Measurements from ENCODE around the gene DIAPH2.
"Not testable (repeated sequence)": the region's sequence is repeated elsewhere in the genome, so short reads cannot be mapped to it uniquely, and the experiment has no call there.

Gene DIAPH2

DNA sequence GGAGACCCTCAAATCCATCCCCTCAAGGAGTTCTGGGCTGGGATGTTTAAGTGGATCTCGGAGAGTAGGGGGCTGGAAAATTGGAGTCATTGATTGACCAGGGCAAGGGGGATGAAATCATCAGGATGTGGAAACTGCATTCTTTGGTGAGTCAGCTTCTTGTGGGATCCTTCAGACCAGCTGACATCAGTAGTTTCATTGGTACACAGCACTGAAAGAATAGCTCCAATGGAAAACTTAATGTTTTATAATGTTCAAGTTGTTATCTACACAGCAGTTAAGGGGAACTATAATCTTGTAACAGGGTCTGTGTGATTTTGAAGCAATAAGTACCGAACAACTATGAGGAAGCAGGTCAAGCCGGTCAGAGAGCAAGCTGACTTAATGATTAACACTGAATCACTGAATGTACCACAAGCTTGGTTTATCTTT lies 705.1 kb downstream of the DIAPH2 start:
- no peak for DNase-seq (ENCODE audit: low spot score)

DNA sequence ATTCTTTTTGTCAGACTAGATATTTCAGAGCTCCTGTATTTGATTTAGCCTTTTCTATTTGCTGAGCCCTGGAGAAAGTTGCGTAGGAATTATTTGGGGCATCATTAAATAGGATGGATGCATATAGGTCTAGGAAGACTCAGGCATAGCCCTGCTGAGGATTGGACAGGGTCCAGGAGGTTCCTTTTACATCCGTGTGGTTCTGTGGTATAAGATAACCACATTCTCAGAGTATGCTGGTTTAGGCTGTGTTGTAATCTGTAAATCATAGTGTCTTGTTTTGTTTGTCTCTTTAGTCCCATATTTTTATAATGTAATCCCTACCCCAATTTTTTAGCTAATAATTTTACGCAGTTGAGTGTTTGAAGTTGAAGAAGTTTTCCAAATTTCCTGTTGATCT lies 712.7 kb downstream of the DIAPH2 start:
- DNase-seq (ENCODE audit: low spot score), result no peak

DNA sequence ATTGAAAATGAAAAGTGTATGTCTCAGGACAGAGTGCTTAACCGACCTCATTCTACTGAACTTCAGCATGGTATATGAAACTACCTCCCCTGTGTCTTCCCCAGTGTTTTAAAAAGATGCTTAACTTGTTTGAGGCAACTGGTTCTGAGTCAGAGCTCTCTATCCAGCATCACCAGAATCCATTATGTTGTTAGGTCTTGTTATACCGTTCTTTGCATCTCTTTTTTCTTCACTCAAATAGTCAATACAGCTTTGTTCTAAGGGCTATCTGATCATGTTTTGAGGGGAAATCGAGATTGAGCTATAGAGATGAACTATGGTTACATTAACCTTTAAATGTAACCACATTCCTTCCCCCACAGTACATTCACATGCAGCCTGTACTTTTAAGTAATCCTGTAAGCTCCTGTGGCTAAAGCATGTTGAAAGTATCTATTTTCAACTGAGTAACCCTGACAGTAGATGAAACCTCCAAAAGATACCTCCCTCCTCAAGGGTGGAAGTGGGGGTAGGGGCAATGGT lies 713.4 kb downstream of the DIAPH2 start:
- no peak for DNase-seq (ENCODE audit: low spot score)

DNA sequence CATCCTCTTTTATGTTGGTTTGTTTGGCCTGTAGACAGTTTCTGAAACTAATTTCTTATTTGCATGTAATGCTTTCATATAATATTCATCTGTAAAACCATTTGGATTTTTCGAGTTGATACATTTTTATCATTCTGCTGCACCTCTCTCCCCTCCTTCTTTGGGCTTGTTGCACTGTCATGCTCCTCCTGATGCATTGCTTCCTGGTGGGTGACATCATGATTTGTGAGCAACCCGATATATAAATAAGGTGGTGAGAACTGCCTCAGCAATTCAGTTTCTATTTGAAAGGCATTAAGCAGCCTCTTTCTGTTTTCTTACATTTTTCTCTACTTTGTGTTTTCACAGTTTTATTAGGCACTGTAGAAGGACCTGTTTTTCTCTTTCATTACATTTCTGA lies 714.8 kb downstream of the DIAPH2 start:
- no peak for DNase-seq (ENCODE audit: low spot score)

DNA sequence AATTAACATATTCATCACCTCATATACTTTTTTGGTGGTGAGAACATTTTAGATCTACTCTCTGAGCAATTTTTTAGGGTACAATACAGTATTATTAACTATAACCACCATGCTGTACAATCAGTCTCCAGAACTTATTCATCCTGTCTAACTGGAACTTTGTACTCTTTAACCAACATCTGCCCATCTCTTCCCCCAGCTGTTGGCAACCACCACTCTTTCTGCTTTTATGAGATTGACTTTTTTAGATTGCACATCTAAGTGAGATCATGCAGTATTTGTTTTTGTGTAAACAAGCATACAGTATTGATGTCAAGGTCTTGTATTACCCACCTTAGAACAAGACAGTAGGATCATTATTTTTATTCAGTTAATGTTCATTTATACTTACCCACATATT lies 715.9 kb downstream of the DIAPH2 start:
- no peak for DNase-seq (ENCODE audit: low spot score)

DNA sequence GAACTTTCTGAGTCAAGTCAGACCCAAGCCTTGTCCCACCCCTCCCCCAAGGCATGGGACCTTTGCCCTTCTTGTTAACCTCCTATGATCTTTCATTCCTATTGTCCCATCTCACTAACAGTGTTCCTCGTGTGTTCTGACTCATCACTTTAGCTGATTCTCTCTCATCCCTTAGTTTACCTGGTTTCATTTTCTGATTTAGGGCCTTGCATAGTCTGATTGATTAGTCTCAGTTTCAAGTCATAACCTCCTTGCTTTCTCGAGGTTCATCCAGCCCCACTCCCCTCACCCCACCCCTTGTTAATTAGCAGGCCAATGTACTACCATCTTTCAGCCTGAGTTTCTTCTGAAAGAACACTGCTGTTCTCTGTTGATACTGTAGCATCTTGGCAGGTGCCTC lies 716.5 kb downstream of the DIAPH2 start:
- DNase-seq (ENCODE audit: low spot score), result no peak

DNA sequence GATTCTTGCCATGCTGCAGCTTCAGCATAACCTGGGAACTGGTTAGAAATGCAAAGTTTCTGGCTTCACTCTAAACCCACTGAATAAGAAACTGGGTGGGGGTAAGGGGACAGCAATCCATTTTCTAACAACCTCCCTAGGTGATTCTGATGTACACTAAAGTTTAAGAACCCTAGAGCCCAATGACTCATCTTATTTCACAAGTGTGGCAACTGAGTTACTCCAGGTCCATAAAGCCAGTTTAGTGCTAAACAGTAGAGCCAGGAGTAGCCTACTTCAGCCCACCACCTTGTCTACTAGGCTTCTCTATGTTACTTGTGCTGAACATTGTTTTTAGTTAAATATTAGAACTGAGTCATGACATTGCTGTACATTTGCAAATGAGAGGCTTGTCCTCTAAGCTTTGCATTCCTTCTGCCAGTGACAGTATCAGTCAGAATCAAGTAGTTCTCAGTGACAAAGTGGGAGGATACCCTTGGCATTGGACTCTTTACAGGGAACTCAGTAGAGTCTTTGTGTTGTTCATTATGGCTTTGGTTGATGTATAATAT lies 717.0 kb downstream of the DIAPH2 start:
- DNase-seq (ENCODE audit: low spot score), result no peak

DNA sequence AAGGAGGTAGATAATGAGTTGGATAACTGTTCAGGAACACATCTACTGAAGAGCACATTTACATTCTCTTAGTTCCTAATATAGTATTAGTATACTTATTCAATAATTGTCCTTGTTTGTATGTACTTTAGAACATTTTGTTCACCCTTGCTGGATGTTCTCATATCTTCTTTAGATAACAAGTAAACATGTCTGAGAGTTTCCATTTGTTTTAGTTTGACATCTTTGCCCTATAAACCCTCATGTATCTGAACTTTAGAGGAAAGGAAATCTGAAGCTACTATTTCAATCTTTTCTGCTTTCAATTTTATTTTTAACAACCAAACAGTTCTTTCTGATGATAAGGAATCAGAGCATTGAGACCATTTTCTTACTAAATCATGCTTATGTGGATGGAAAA lies 717.7 kb downstream of the DIAPH2 start:
- DNase-seq (ENCODE audit: low spot score), result no peak

DNA sequence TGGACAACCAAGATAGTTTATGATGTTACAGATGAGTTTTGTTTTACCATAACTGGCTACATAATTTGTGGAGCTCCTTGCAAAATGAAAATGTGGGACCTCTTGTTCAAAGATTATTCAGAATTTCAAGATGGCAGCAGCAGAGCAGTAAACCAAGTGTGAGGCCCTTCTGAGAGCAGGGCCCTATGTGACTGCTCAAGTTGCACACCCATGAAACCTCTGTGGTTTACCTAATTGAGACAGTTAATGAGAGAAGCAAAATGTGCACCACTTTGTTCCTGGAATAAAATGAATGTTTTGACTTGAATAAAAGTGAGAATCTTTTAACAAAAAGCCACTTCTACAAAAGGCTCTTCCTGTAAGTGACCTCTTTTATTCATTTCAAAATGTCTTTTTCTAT lies 718.3 kb downstream of the DIAPH2 start:
- DNase-seq (ENCODE audit: low spot score), result no peak

DNA sequence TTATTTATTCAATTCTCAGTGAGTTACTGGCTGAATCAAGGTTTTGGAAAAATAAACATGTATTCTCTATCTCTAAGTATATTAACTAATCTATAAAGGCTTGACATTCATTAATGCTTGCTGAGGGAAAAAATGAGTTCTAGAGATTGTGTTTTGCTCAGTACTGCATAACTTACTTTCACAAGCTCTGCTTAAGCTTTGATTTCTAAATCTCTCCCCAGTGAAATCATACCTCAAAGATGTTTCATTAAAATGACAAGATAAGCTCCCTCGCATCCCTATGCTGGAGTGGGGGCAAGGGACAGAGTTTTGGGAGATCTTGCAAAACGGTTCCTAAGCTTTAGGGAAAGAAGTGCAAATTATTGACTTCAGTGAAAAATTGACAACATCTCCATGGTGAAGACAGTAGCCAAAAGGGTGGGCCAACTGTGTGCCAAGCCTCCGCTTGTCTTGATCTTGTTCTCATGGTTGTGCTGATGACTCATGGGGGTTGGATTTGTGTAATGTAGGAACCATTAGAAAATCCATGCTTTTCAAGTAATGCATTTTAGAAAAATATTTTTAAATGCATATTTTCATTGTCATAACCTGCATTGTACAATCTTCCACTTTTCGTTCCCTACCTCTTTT lies 720.5 kb downstream of the DIAPH2 start:
- no peak for DNase-seq (ENCODE audit: low spot score)

DNA sequence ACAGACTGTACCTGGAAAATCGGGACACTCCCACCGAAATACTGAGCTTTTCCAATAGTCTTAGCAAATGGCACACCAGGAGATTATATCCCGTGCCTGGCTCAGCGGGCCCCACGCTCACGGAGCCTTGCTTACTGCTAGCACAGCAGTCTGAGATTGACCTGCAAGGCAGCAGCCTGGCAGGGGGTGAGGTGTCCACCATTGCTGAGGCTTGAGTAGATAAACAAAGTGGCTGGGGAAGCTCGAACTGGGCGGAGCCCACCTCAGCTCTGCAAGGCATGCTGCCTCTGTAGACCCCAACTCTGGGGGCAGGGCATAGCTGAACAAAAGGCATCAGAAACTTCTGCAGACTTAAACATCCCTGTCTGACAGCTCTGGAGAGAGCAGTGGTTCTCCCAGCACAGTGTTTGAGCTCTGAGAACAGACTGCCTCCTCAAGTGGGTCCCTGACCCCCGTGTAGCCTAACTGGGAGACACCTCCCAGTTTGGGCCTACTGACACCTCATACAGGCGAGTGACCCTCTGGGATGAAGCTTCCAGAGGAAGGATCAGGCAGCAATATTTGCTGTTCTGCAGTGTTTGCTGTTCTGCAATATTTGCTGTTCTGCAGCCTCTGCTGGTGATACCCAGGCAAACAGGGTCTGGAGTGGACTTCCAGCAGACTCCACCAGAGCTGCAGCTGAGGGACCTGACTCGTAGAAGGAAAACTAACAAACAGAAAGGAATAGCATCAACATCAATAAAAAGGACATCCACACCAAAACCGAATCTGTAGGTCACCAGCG lies 725.2 kb downstream of the DIAPH2 start:
- DNase-seq (ENCODE audit: low spot score), result not testable (repeated sequence)

DNA sequence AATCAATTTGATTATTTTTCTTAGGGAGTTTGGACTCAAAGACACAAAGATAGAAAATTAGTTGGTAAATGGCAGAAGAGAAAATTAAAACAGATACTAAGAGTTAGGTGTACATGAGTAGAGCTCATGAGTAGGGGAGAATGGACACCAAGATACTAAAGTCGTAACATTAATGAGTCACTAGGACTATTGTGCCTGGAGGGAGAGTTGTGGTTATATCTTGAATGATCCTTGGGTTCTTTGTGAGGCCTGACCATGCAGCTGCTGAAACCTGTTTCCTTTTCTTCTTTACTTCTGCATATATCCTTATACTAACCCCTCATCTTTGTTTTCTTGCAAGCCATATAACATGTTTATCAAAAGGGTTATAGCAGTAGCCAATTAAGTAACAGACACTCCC lies 731.8 kb downstream of the DIAPH2 start:
- no peak for DNase-seq (ENCODE audit: low spot score)

DNA sequence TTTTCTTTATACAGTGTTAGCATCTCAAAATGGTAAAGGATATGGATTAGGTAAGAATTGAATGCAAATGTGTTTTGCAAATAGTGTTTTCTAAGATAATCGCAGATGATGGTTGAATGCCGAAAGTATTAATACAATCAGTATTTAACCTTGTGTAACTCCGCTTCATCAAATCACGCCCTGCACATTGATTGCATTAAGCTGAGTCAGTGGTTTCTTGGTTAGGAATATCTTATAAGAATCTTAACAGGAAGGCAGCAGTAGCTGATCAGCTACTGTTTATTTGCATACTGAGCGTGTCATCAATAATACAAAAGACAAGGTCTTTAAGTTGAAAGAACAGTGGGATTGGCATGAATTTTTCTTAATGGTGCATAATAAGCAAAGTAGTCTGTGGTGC lies 744.5 kb downstream of the DIAPH2 start:
- no peak for DNase-seq (ENCODE audit: low spot score)

DNA sequence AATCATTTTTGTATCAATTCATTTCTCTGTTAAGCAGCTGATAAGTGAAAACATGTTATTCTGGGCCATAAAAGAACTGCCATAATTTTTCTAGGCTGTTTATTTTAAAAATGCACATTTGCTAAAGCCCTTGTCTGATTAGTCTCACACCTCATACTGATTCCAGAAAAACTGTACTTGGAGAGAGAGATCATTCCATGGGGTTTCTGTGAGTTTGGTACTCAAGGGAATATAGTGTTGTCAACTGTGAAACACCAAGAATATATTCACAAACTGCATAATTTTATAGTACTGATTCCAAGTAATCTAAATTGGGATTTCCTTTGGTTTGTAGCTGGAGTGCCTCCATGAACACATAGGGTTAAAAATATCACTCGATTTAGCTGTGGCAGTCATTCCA lies 746.6 kb downstream of the DIAPH2 start:
- no peak for DNase-seq (ENCODE audit: low spot score)

DNA sequence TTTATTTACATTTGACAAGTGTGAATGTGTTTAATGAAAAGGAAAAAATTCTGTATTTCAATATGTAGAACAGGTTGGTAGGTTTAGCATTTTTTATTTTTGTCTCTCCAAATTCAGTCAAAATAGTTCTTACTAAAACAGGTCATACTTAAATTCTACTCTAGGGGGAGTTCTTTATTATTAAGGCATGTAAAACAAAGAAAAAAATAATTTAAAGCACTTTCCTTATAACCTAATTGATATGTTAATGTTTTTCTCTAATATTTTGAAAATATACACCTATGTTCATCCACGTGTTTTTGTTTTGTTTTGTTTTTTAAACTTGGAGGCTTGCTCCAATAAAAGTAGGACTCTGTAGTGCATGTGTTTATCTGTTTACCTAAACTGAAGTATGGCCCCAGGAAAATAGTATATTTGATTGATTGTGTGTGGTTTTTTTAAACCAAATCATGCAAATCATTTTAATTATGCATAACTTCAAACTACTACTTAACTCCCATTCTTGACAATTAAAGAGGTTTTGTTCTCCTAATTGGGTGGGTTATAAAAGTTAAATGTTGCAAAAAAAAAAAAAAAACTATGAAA lies 761.7 kb downstream of the DIAPH2 start:
- DNase-seq (ENCODE audit: low spot score), result no peak

DNA sequence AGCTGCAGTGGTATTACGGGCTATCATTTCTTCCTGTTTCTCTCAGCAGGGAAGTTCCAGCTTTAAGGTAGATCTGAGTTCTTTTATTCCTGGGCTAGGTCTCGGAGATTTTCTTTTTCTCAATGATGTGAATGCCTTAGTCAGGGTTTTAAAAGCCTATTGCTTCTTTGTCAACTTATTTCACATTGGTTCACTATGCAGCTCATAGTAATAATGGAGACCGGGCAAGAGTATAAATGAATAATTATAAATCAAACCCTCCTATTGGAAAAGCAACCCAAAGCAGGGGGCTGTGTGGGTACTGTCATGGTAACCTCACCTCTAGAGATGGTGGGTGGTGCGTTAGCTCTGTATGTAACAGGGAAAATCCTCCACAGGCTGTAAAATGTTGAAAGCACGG lies 762.7 kb downstream of the DIAPH2 start:
- DNase-seq (ENCODE audit: low spot score), result no peak

DNA sequence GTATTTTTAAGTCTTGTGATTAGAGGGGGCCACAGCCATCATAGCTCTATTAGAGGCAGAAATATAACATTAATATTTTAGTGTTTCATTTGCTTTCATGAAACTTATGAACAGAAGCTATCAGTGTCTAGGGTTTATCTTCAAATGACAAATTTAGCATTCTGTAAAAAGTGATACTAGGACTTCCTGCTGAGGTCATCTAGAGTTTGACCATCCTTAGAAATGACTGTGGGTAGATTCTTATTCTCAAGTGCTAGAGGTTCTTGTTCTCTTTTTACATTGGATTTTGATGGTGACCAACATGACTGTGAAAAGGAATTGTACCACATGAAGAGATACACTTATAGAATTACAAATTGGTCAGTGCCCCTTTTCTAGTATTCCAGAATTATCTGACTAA lies 767.6 kb downstream of the DIAPH2 start:
- DNase-seq (ENCODE audit: low spot score), result no peak

DNA sequence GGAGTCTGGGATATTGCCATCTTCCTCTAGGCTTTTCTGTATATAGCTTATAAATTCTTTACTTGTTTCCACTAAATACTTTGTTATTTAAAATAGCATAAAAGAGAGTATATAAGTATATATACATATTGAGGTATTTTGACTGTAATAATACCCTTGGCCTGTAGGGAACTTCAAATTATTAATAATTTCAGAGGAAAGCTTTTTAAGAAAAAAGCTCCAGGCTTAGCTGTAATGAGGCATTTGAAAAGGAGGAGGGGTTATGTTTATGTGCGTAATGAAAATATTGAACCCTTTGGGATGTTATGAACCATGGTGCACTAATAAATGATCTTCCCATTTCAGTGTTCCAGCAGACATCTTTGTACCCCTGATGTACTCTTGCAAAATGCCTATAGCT lies 777.1 kb downstream of the DIAPH2 start:
- no peak for DNase-seq (ENCODE audit: low spot score)

DNA sequence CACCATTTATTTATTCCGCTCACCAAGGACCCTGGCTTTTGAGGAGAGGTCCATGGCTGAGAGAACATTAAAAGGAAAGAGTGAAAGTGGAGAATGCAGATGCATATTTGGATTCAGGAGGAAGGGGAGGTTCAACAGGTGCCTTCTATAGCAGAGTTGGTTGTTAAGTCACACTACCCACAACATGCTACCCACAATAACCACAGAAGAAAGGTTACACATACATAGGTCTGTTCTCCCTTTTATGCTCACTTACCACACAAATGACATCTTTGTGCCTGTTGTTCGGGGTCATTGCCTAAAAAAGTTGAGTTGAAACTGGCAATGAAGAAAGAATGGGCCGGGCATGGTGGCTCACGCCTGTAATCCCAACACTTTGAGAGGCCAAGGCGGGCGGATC lies 786.4 kb downstream of the DIAPH2 start:
- no peak for DNase-seq (ENCODE audit: low spot score)

DNA sequence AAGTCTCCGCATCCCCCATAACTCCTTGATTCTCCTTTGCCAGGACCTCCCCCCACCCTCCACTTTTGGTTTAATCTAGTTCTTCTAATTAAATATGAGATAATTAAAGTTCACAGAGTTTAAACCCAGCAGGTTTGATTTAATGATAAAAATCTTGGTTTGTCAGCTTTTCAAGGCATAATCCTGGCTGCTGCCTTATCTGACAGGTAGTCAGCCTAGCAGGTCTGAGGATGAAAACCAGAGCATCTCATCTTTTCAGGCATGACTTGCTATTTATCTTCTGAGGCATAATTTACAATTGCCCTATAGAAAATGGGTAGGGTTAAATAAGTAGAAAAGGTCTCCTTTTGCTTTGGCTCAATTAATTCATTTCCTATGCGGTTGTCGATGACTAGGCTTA lies 790.3 kb downstream of the DIAPH2 start:
- DNase-seq (ENCODE audit: low spot score), result no peak

DNA sequence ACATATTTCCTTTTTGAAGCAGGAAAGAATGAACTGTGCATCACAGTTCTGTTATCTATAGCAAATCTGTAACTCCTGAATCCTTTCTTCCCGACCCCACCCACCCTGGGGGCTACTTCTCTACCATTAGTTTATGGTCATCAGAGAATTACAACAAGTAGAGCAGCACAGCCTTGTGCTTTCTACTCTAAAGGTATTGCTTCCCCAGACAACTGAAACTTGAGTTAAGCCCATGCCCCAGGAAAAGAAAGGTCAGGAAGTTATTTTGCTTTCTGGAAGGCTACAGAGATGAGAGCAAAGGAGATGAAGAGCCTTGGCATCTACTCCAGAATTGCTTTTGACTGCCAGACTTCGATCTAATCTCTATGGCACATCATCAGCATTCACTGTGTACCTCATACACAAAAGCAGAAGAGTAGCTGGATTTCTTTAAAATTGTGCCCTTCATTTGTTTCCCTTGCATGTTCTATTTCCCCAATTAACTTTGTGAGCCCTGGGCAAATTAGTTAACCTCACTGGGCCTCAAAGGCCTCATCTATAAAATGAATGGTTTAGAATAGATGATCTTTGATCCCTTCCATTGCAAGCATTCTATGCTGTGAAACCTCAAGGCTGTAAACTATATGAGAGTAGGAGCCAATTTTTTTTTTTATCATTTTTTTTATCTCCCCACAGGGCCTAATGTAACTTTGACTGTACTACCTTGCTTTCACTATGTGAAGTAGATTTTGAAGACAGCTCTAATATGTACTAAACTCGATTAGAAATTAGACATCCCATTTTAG lies 794.7 kb downstream of the DIAPH2 start:
- no peak for DNase-seq (ENCODE audit: low spot score)

DNA sequence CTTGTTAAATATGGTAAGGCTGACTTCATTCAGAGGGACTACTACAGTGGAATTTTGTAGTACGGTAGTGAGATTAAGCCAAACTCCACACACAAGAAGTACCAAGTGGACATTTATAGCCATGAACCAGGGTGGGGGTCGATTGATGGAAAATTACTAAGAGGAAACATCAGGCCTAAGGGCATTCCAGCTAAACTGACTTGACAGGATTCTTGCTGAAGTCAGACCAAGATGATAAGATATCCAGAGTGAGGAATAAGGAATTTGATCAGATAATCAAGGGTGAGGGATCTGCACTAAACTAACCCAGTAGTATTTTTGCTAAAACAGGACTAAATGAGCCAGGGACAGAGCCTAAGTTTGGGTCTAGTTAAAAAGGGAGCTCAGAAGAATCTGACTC lies 796.6 kb downstream of the DIAPH2 start:
- DNase-seq (ENCODE audit: low spot score), result no peak

Measured in left forelimb (tissue), 1 donor.